Epithelial cell of esophagus (primary cell): ENCODE measurements around the gene PDE2A.

ENCODE experiments used
- DNase-seq: peaks from one replicate; pipeline ENCODE4 v3.0.0; 2010; ENCODE audit warnings: low read depth
- H3K4me3 ChIP-seq: 2 replicates; pipeline ENCODE4 v1.5.1; 2011; ENCODE audit warnings: mild to moderate bottlenecking, low read length, control low read depth
- CTCF ChIP-seq: IDR thresholded peaks from 2 replicates; pipeline ENCODE4 v1.5.1; 2011; ENCODE audit warnings: low read depth, mild to moderate bottlenecking, low read length, control low read depth, inconsistent platforms; ENCODE audit not compliant: insufficient read depth; ENCODE audit errors: missing control alignments

The PDE2A gene

GRCh38 chr11:72625691-72626413 is 48.4 kb downstream of the PDE2A start:
- H3K4me3 ChIP-seq, result no peak overlapping the region
- no peak for DNase-seq
- no peak for TF ChIP-seq CTCF

- no peak overlapping the region for H3K4me3 ChIP-seq
- TF ChIP-seq CTCF, result no peak
- no peak for DNase-seq
Observed at GRCh38 chr11:72624496-72625201, 49.6 kb downstream of the PDE2A start.

GRCh38 chr11:72623052-72623451 is 51.2 kb downstream of the PDE2A start:
- DNase-seq, result no peak
- TF ChIP-seq CTCF, result no peak
- no peak overlapping the region for H3K4me3 ChIP-seq

GRCh38 chr11:72621008-72621610 is 53.1 kb downstream of the PDE2A start:
- DNase-seq, result no peak
- H3K4me3 ChIP-seq, result no peak overlapping the region
- no peak for TF ChIP-seq CTCF

- no peak overlapping the region for H3K4me3 ChIP-seq
- no peak for TF ChIP-seq CTCF
- no peak for DNase-seq
Observed at GRCh38 chr11:72618803-72619202, 55.4 kb downstream of the PDE2A start.

- no peak for TF ChIP-seq CTCF
- no peak for DNase-seq
- H3K4me3 ChIP-seq, result no peak overlapping the region
Observed at GRCh38 chr11:72617080-72617762, 57.0 kb downstream of the PDE2A start.
